NB4 (cell line): ENCODE results near the gene TNFRSF8.

Experiments
- DNase-seq: peaks from one replicate; pipeline ENCODE4 v3.0.0; 2010; ENCODE audit warnings: low read depth
- H3K4me3 ChIP-seq: one replicate; pipeline ENCODE4 v1.5.1; 2011; ENCODE audit warnings: mild to moderate bottlenecking, low read depth, low read length, moderate library complexity
- MYC ChIP-seq: IDR thresholded peaks from 2 replicates; pipeline ENCODE4 v1.6.1; 2011; ENCODE audit warnings: low read depth, low read length
- POLR2A ChIP-seq: IDR thresholded peaks from 2 replicates; pipeline ENCODE4 v1.6.1; 2011; ENCODE audit warnings: mild to moderate bottlenecking; ENCODE audit not compliant: insufficient read length; ENCODE audit errors: extremely low read depth
- TF ChIP-seq, protein P1 (sequence below): IDR thresholded peaks from 2 replicates; pipeline ENCODE4 v1.6.1; 2011; ENCODE audit warnings: low read depth, low read length
- TF ChIP-seq, protein P2 (sequence below): IDR thresholded peaks from one replicate; pipeline ENCODE4 v1.5.1; 2012; ENCODE audit warnings: low read depth, low read length

Gene TNFRSF8

DNA sequence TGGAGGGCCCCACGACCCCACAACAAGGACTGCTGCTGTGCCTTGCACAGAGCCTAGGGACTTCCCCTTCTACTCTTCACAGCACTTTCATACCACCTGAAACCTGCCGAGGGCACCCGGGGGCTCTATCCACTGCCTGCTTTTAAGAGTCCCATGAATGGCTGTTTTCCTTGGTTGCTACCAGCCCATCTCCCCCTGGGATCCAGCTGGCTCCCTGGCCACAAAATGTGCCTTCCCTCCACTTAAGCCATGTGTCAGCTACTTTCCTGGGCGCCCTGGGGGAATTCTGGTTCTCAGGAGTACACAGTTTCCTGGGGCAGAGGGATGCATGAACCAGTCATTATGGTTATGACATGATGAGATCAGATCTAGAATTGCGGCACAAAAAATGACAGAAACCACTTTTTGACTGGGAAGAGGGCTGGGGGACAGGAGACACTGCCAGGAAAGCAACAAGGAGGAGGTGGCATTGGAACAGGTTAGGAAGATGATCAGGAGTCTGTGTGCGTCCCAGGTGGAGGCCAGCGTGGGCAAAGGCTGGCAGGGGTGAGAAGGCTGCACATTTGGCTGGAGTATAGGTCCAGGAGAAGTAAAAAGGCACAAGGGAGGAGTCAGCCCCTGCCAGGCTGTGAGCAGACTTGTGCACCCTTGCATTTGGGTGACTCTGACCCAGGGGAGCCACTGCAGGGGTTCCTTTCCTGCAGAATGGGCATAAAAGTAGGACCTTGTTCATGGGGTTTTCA, 3.2 kb upstream of the TNFRSF8 start:
- TF ChIP-seq, protein P1, sequence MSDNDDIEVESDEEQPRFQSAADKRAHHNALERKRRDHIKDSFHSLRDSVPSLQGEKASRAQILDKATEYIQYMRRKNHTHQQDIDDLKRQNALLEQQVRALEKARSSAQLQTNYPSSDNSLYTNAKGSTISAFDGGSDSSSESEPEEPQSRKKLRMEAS = no peak
- TF ChIP-seq, protein P2, sequence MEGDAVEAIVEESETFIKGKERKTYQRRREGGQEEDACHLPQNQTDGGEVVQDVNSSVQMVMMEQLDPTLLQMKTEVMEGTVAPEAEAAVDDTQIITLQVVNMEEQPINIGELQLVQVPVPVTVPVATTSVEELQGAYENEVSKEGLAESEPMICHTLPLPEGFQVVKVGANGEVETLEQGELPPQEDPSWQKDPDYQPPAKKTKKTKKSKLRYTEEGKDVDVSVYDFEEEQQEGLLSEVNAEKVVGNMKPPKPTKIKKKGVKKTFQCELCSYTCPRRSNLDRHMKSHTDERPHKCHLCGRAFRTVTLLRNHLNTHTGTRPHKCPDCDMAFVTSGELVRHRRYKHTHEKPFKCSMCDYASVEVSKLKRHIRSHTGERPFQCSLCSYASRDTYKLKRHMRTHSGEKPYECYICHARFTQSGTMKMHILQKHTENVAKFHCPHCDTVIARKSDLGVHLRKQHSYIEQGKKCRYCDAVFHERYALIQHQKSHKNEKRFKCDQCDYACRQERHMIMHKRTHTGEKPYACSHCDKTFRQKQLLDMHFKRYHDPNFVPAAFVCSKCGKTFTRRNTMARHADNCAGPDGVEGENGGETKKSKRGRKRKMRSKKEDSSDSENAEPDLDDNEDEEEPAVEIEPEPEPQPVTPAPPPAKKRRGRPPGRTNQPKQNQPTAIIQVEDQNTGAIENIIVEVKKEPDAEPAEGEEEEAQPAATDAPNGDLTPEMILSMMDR = no peak
- TF ChIP-seq MYC (no peak), POLR2A (no peak)
- no peak overlapping the region for H3K4me3 ChIP-seq
- DNase-seq = no peak

DNA sequence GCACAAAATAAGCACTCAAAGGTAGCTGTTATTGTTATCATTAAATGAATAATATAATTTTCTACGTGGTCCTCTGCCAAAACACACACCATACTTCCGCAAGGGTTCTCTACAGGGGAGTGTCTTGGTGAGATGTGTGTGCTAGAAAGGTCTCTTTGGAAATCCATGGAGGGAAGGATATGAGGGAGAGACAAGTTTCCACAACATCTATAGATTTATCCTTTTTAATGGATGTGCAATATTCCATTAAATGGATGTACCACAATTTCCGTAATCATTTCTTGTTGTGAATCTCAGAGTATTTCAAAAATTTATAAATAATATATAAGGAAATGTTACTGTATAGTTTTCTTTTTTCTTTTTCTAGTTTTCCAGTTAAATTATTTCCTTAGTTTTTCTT, 2.6 kb upstream of the TNFRSF8 start:
- no peak overlapping the region for H3K4me3 ChIP-seq
- TF ChIP-seq POLR2A (no peak), MYC (no peak)
- TF ChIP-seq, protein P2 = no peak
- DNase-seq = no peak

DNA sequence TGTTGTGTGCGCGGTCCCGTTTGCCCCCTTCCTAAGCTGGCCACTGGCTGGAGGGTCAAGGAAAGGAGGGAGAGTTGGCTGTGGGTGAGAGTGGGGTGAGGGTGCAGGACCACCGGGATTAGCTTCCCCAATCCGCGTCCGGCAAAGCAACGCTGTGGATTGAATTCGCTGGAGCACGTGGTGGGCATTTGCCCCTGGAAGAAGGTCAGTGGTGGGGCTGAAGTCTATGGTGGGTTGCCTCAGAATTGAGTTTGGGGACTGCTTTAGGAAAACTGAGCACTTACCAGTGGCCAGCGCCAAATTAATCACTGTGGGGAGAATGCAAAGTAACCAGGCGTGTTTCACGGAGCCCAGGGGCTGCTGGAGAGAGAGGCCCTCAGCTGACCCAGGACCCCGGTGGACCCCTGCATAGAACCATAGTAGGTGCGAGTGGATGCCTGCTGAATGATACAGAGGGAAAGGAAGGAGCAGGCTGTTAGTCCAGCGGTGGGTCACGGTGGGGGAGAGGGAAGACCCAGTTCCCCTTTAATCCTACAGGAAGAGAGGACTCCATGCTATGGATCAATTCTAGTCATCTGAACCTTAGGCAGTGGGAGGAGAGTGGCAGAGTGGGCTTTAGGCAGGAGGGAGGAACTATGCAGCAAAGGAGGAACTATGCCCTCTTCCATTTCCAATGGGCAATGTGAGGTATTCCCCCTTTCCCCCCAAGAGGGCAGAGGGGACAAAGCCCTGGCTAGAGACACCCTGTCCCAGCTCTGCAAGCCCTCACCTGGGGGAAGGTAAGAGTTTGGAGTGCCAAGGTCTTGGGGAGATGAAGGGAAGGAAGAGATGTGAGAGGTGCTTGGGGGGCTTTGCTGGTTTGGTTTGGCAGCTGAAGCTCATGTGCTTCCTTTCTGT, 1.2 kb downstream of the TNFRSF8 start:
- no peak for DNase-seq
- no peak overlapping the region for H3K4me3 ChIP-seq
- TF ChIP-seq, protein P1 = no peak
- TF ChIP-seq MYC (no peak), POLR2A (no peak)
- TF ChIP-seq, protein P2 = no peak

DNA sequence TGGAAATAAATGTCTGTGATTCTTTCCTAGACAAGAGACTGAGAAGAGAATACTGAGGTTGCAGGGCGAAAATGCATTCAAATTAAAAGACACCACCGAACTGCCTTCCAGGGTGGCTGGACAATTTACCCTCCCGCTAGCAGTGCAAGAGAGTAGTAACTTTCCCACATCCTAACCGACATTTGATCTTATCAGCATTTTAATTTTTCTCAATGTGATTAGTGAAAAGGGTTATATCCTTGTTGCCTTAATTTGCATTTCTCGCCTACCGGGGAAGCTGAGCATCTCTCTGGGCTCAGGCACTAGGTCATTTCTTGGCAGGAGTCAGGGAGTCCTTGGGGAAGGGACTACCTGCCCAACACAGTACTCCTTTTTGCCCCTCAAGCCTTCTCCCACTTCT, 2.8 kb downstream of the TNFRSF8 start:
- TF ChIP-seq, protein P2 = no peak
- TF ChIP-seq MYC (no peak), POLR2A (no peak)
- TF ChIP-seq, protein P1 = no peak
- no peak overlapping the region for H3K4me3 ChIP-seq
- DNase-seq = peak; percentile 51

DNA sequence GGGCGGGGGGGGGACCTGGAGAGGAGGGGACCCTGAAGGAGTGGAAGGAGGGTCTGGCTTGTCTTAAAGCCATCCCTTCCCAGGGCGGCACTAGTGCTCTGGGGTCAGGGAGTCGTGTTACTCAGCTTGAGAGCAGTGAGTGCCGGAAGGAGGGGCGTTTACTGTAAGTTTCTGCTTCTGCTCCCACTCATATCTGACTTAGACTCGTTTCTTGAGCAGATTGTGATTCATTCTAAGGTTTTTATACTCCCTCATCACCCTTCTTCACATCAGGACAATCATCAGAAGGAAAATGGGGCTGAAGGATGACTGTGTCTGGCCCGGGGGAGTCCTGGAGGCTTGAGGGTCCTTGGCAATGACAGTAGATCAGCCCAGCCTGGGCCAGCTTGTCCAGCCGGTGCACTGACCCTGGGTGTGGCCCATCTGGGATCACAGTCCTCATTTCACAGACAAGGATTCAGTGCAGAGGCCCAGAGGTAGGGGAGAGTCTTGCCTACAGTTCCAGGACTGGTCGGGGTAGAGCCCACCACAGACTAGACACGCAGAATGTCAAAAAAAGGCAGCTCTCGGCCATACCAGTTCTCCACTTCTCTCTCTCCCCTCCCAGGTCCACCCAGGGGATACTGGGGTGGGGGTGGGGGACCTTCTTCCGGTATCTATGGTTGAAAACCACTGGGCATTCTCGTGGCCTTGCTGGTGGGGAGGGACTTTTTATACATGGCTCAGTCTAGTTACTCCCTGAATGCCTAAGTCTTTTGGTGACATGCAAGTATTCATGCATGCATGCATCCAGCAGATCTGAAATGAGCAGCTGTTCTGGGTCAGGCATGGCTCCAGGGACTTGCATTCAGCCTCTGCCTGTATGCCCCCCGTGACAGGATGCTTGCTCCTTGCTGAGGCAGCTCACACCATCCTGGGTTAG, 5.1 kb downstream of the TNFRSF8 start:
- no peak for DNase-seq
- TF ChIP-seq, protein P1 = no peak
- TF ChIP-seq, protein P2 = no peak
- TF ChIP-seq POLR2A (no peak), MYC (no peak)
- H3K4me3 ChIP-seq = no peak overlapping the region
